Measurements from ENCODE around the gene CDC45. TPM values are rescaled to one million over a fixed set of nuclear protein-coding genes. Genes with fewer than 3 reads are reported as not detected.

CDC45 gene
- total RNA-seq, 2 experiments from 2014 or later, result 80.2 to 83.0 TPM

DNA sequence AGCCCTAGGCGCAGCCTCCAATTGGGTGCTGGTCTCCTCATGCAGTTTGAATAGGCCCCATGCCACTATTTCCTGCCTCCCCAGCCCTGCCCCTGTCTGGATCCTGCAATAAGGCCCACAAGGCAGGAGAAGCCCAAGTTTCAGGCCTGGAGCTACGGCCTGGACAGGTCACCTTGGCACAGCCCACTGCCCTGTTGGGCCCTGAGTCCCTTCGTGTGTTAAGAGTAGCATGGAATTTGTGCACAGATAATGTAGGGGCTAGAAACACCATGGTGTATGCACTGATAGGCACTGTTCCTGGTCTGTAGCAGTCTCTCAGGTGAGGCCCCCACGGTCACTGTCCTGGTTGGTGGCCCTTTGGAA is 20.1 kb downstream of the CDC45 start:
- H3K4me2 ChIP-seq (ENCODE audit: low read length), result no peak overlapping the region
- H3K9me3 ChIP-seq (ENCODE audit: low read length), result no peaks in the 10 kb centered on the region
- ChIA-PET CTCF (ENCODE audit: unreplicated experiment) (no interaction called here), POLR2A (no interaction called here)
- H3K27ac ChIP-seq (ENCODE audit: low read depth, low read length, poor library complexity, severe bottlenecking), result no peak overlapping the region
- H3K9me2 ChIP-seq (ENCODE audit: insufficient read depth, low read length), result no peaks in the 10 kb centered on the region
- no peaks in the 10 kb centered on the region for H4K20me1 ChIP-seq (ENCODE audit: insufficient read depth, low read length)
- no peaks in the 10 kb centered on the region for H3K79me2 ChIP-seq (ENCODE audit: insufficient read depth, low read depth, low read length)
- H3K4me1 ChIP-seq (ENCODE audit: insufficient read depth, low read length, poor library complexity, severe bottlenecking), result no peaks in the 10 kb centered on the region
- H2AFZ ChIP-seq (ENCODE audit: low read length), result no peak overlapping the region
- intact Hi-C loops (cut with micrococcal nuclease; ENCODE audit: unreplicated experiment), result loop anchor here (5.0 kb wide), 1 partner anchor 132 kb away; no protein-coding TSS in a partner anchor
- no peak for TF ChIP-seq EZH2phosphoT487 (IDR thresholded peaks at IDR 0.05; ENCODE audit: borderline replicate concordance, low read depth, low read length)
- TF ChIP-seq, protein P1, sequence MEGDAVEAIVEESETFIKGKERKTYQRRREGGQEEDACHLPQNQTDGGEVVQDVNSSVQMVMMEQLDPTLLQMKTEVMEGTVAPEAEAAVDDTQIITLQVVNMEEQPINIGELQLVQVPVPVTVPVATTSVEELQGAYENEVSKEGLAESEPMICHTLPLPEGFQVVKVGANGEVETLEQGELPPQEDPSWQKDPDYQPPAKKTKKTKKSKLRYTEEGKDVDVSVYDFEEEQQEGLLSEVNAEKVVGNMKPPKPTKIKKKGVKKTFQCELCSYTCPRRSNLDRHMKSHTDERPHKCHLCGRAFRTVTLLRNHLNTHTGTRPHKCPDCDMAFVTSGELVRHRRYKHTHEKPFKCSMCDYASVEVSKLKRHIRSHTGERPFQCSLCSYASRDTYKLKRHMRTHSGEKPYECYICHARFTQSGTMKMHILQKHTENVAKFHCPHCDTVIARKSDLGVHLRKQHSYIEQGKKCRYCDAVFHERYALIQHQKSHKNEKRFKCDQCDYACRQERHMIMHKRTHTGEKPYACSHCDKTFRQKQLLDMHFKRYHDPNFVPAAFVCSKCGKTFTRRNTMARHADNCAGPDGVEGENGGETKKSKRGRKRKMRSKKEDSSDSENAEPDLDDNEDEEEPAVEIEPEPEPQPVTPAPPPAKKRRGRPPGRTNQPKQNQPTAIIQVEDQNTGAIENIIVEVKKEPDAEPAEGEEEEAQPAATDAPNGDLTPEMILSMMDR (conservative IDR thresholded peaks at IDR 0.05; ENCODE audit: low read length), result no peak
- H3K4me3 ChIP-seq (ENCODE audit: low read depth, low read length, poor library complexity, severe bottlenecking), result no peak overlapping the region
- BruUV-seq (replicated peaks), result no TSS peak
- DNase-seq (ENCODE audit: low spot score), result no peak
- peaks cover 71% of the 10 kb centered on the region for H3K36me3 ChIP-seq (ENCODE audit: insufficient read depth, low read length)

DNA sequence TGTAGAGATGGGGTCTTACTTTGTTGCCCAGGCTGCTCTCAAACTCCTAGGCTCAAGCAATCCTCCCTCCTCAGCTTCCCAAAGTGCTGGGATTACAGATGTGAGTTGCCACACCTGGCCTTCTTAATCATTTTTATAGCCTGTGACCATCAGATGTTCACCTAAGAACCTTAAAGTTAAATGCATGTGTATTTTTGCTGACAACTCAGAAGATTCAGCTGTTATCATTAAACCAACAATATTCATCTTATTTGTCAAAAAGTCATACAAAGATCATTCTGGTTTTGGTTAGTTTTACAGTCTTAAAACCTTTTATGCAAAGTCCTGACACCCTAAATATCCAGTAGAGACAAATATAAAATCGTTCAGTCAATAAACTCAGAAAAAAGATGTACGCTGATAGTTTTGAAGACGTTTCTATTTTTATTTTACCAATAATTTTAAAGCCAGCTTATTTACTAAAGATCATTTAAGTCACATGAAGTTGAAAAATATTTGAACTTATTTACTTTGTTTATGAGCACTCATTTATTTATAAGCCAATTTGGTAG is 22.3 kb downstream of the CDC45 start:
- Histone ChIP-seq H2AFZ (ENCODE audit: low read length) (no peak overlapping the region), H3K4me2 (ENCODE audit: low read length) (no peak overlapping the region), H3K36me3 (ENCODE audit: insufficient read depth, low read length) (peaks cover 68% of the 10 kb centered on the region), H3K79me2 (ENCODE audit: insufficient read depth, low read depth, low read length) (no peaks in the 10 kb centered on the region), H4K20me1 (ENCODE audit: insufficient read depth, low read length) (no peaks in the 10 kb centered on the region), H3K9me3 (ENCODE audit: low read length) (no peaks in the 10 kb centered on the region), H3K4me3 (ENCODE audit: low read depth, low read length, poor library complexity, severe bottlenecking) (no peak overlapping the region), H3K9me2 (ENCODE audit: insufficient read depth, low read length) (no peaks in the 10 kb centered on the region), H3K4me1 (ENCODE audit: insufficient read depth, low read length, poor library complexity, severe bottlenecking) (no peaks in the 10 kb centered on the region), H3K27ac (ENCODE audit: low read depth, low read length, poor library complexity, severe bottlenecking) (no peak overlapping the region)
- TF ChIP-seq EZH2phosphoT487 (IDR thresholded peaks at IDR 0.05; ENCODE audit: borderline replicate concordance, low read depth, low read length), result no peak
- TF ChIP-seq, protein P1 (conservative IDR thresholded peaks at IDR 0.05; ENCODE audit: low read length), result no peak
- no peak for DNase-seq (ENCODE audit: low spot score)
- intact Hi-C loops (cut with micrococcal nuclease; ENCODE audit: unreplicated experiment), result no loop called here
- ChIA-PET CTCF (ENCODE audit: unreplicated experiment) (interaction anchor here (1.0 kb wide), 1 partner anchor 128 kb away, joined by 3 read pairs; no protein-coding TSS in a partner anchor), POLR2A (interaction anchor here (1.1 kb wide), 1 partner anchor 81 kb away, joined by 3 read pairs; no protein-coding TSS in a partner anchor)
- no TSS peak for BruUV-seq (replicated peaks)

DNA sequence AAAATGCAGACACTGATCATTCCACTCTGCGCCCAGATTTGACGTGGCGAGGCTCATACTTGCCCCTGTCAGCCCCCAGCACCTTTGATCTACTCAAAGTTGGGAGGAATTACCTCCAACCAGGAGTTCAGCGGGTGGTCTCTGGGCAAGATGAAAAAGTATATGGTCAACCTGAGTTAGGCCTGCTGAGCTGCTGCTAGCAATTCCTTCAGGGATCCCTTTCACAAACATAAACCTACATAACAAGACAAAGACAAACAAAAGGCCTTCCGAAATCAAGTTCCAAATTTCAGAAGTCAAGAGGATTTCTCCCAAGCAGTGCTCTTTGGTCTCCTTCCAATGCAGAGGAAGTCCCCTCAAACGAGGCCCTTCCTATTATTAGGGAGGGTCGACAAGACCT is 23.6 kb downstream of the CDC45 start:
- Histone ChIP-seq H3K36me3 (ENCODE audit: insufficient read depth, low read length) (peaks cover 68% of the 10 kb centered on the region), H3K4me2 (ENCODE audit: low read length) (no peak overlapping the region), H3K4me3 (ENCODE audit: low read depth, low read length, poor library complexity, severe bottlenecking) (no peak overlapping the region), H3K9me3 (ENCODE audit: low read length) (no peaks in the 10 kb centered on the region), H3K27ac (ENCODE audit: low read depth, low read length, poor library complexity, severe bottlenecking) (no peak overlapping the region), H4K20me1 (ENCODE audit: insufficient read depth, low read length) (no peaks in the 10 kb centered on the region), H2AFZ (ENCODE audit: low read length) (no peak overlapping the region), H3K4me1 (ENCODE audit: insufficient read depth, low read length, poor library complexity, severe bottlenecking) (no peaks in the 10 kb centered on the region), H3K9me2 (ENCODE audit: insufficient read depth, low read length) (no peaks in the 10 kb centered on the region), H3K79me2 (ENCODE audit: insufficient read depth, low read depth, low read length) (no peaks in the 10 kb centered on the region)
- intact Hi-C loops (cut with micrococcal nuclease; ENCODE audit: unreplicated experiment), result no loop called here
- no TSS peak for BruUV-seq (replicated peaks)
- TF ChIP-seq, protein P1 (conservative IDR thresholded peaks at IDR 0.05; ENCODE audit: low read length), result no peak
- no peak for DNase-seq (ENCODE audit: low spot score)
- POLR2A ChIA-PET, result interaction anchor here (1.1 kb wide), 1 partner anchor 83 kb away, joined by 3 read pairs; no protein-coding TSS in a partner anchor
- CTCF ChIA-PET (ENCODE audit: unreplicated experiment), result interaction anchor here (1.0 kb wide), 1 partner anchor 126 kb away, joined by 3 read pairs; no protein-coding TSS in a partner anchor
